ENCODE data around the gene NPIPB8. TPM values are rescaled to one million over a fixed set of nuclear protein-coding genes. Genes with fewer than 3 reads are reported as not detected.
"Not testable (repeated sequence)": the region's sequence is repeated elsewhere in the genome, so short reads cannot be mapped to it uniquely, and the experiment has no call there.

Gene NPIPB8
- total RNA-seq, 1 donor from 2014 or later = 7.5 TPM

DNA sequence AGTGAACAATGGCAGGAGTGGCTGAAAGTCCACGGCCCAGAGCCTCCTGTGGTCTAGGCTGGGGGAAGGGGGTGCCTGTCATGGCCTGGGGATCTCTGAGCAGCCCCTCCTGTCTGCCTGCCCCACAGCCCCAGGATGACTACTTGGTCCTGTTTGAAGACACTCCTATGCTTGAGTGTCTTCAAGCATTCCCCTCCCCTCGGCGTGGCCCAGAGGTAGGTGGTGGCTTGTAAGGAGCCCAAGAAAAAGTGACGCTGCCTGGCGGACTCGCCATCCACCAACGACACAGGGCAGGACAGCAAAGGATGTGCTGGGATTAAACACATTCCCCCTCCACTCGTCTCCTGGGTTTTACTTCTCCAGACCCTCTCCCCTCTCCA is 33.7 kb upstream of the NPIPB8 start:
- no peak for DNase-seq (ENCODE audit: low spot score)
- intact Hi-C loops (cut with DNase I) = no loop called here
- no peak for ATAC-seq

DNA sequence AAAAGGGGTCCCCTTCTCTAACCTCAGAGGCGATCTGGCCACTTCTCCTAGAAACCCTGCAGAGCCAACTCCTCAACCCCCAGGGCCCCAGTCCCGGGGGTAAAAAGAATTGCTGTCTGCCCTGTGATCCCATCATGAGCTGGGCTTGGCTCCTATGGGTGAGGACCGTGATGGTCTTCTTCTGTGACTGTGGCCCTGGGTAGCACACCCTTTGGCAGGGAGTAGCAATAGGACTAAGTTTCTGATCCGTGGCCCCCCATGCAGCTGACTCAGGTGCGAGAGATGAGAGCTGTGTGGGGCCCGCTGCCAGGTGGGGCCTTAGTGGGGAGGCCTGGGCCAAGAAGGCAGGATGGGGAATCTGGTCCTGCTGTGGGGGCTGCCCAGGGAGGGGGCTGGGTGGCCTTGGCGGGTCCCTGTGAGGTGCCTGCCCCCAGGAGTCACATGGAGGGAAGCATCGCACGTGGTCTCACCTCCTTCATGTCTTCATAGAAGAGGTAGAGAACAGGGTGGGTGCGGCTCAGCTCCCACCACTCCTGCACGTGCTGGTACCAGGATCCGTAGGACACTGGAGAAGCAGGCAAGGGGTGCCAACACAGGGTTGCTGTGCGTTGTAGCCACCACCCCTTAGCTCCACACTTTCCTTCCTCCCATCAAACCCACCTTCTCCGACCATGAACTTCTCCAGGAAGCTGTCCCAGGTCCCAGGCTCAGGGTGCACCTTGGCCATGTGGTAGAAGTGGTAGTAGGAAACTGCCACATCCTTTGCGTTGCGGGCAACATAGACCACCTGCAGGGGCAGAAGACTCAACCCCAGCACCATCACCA is 31.4 kb upstream of the NPIPB8 start:
- DNase-seq (ENCODE audit: low spot score) = no peak
- intact Hi-C loops (cut with DNase I) = no loop called here
- no peak for ATAC-seq

DNA sequence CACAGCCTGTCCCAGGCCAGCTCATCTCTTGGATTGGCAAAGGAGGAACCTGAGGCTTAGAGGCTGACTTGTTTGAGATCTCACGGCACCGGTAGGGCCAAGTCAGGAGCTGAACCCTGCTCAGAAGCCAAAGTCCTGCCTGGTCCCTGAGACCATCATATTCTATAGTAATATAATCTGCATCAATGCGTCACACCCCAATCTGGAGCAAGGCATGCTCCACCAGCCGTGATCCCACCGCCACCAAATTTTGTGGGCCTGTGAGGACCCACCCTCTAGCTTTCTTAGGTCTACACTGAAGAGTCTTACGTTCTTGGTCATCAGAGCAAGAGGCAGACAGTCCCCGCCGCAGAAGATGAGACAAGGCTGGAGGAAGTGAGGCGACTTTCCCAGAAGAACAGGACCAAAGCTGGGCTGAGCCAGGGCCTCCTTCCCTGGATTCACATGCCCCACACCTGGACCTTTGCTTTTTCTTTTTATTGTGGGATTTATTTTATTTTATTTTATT is 30.7 kb upstream of the NPIPB8 start:
- DNase-seq (ENCODE audit: low spot score) (no peak), ATAC-seq (no peak)
- intact Hi-C loops (cut with DNase I) = no loop called here

DNA sequence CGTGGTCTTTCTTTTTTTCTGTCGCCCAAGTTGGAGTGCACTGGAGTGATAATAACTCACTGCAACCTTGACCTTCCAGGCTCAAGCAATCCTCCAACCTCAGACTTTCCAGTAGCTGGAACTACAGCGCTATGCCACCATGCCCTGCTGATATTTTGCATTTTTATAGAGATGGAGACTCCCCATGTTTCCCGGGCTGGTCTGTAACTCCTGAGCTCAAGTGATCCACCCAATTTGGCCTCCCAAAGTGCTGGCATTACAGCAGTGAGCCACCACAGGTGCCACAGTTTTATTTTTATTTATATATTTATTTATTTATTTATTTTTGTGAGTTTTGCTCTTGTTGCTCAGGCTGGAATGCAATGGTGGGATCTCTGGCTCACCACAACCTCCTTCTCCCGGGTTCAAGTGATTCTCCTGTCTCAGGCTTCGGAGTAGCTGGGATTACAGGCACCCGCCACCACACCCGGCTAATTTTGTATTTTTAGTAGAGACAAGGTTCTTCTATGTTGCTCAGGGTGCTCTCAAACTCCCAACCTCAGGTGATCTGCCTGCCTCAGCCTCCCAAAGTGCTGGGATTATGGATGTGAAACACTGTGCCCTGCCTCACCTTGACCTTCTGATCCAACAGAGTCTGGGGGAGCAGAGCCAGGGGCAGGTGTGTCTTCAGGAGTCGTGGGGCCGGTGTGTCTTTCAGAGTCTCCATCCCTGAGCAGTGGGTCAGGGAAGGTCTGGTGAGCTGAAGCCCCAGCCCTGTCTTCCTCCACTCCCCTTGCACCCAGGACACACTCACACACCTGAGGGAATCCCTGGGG is 30.0 kb upstream of the NPIPB8 start:
- DNase-seq (ENCODE audit: low spot score); intact Hi-C loops (cut with DNase I): not testable (repeated sequence)

DNA sequence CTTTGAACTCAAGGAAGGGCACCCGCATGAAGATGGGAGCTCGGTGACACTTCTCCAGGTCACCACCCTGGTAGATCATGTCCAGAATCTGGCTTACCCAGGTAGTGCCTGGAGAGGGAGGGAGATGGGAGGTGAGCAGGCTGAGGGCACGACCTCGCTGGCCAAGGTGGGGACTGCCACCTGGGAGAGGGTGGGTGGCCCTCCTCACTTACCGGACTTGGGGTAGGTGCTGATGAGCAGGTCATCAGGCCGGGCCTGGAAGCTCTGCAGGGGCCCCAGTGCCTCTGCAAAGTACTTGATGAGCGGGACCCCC is 29.4 kb upstream of the NPIPB8 start:
- intact Hi-C loops (cut with DNase I); DNase-seq (ENCODE audit: low spot score); ATAC-seq: not testable (repeated sequence)

More for the DNA sequence above, 30.0 kb upstream of the NPIPB8 start:
- ATAC-seq = not testable (repeated sequence)

DNA sequence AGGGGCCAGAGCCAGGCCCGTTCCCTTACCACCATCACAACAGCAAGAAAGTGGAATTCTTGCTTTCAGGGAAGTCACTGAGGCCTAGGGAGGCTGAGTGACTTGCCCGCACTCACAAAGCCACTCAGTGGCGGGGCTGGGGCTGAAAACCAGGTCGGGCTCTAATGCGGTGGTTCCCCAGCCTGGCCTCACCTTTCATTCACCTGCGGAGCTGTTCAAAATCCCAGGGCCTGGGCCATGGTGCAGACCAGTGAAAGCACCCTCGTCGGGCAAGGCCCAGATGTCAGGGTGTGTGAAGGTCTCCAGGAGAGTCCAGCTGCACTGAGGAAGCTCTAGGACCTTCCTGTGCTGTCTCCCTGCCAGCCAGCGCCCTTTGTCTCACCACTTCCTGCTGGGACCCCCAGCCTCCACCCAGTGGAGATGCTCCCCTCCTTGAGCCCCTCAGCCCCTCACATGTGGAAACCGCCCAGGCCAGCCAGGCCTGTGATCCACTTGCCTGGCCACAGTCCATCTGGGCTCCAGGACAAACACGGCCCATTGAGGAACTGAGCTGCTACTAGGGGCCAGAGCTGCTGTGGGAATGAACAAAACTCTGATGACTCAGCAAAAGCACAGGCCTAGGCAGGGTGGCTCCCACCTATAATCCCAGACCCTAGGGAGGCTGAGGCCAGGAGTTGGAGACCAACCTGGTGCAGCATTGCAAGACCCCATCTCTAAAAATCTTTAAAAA is 28.8 kb upstream of the NPIPB8 start:
- ATAC-seq = peak; percentile 31
- intact Hi-C loops (cut with DNase I); DNase-seq (ENCODE audit: low spot score): not testable (repeated sequence)

DNA sequence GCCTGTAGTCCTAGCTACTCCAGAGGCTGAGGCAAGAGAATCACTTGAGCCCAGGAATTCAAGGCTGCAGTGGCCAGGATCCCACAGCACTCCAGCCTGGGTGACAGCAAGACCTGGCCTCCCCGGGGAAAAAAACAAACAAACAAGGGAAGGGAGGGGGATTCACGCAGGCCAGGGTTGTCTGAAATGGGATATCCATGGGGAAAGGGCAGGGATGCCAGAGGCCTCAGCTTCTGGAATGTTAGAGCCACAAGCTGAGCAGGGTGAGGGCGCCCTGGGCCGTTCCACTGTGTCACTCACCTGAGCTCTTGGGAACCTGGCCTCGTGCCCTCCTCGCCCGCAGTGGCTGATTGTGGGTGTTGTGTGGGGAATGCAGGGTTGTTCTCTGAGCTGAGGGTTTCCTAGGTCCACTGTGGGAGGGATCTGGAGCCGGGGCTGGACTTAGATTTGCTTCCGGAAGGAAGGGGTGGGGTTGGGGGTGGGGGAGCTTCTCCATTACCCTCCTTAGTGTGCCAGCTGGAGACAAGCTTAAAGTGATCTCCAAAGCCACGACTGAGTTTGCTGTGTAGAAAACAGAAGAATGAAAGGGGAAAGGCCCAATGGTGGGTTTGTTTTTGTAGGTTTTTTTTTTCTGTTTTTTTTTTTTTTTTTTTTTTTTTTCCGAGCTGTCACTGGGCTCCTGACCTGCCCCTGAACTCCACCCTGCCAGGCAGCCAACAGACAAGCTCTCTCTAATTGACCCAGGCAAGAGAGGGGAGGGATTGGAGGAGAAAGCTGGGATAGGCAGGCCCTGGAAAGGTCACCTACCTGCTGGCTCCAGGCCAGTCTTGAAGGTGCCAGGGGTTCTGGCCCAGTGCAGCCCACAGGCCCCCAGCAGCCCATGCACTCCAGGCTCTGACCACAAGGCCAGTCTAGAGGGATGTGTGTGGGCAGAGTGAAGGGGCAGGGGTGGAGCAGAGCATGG is 28.0 kb upstream of the NPIPB8 start, which contains the start of gene SULT1A1:
TSS of gene SULT1A1 (minus strand) at position 414 of the 964 bp plus-strand sequence. CDS start 1,189 bp downstream, outside the sequence.
- ATAC-seq (peak; percentile 84), DNase-seq (ENCODE audit: low spot score) (peak; percentile 76)
- intact Hi-C loops (cut with DNase I) = no loop called here

DNA sequence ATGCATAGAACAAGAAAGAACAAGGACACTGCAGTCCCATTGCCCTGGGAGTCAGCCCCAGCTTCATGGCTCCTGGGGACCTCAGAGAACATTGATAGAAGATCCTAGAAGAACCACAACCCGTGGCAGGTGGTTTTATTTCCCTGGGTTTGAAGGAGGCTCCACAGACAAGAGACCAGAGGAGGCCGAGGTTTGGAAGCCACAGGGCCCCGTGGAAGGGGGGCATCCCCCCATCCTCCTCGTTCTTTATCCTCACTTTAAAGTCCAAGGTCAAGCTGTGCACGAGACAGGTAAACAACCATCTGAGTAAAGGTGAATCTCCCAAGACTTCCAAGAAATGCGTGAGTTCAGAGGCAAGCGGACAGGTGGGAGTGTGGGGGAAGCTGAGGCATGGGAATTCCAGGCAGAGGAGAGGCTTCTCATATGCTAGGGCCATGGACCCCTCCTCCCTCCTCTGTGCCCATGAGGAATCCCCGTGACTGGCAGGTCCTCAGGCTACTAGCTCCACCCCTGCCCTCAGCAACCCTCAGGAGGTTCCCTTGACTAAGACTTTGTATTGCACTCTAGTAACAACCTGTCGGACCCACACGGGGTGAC is 27.2 kb upstream of the NPIPB8 start:
- DNase-seq (ENCODE audit: low spot score) = no peak
- intact Hi-C loops (cut with DNase I) = no loop called here
- ATAC-seq = no peak

DNA sequence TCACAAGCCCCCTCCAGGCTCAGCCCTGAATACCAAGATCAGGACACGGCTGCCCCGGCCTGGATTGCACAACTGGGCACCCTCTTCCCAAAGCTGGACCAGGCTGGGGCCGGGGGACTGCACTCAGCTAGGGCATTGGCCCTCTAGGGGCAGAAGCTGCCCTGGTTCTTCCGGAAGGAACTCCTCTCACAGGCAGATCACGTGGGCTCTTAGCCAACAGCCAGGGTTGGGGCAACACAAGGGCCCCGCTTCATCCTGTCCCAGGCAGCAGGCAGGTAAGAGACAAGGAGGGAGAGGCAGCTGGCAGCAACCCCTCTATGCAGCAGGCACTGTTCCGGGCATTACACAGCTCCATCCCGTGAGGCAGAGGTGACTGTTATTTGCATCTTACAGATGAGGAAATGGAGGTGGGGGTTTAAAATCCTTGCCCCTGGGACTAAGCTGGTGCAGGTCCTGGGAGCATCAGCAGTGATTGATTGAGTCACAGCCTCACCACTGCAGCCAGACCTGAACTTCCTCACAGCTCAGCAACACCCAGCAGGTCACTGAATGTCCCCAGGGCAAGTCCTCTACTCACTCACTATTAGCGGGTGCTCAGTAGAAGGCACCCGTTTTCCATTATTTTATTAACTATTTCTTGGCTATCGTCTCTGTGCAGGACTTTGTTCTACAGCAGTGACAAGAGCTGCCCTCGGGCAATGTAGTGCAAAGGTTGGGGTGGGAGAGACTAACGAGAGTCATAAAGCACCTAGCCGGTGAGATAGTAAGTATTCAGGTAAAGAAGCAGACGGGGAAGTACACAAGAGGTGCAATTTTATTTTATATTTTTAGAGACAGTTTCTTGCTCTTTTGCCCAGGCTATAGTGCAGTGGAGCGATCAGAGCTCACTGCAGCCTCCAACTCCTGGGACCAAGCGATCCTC is 25.2 kb upstream of the NPIPB8 start:
- ATAC-seq; intact Hi-C loops (cut with DNase I): not testable (repeated sequence)

DNA sequence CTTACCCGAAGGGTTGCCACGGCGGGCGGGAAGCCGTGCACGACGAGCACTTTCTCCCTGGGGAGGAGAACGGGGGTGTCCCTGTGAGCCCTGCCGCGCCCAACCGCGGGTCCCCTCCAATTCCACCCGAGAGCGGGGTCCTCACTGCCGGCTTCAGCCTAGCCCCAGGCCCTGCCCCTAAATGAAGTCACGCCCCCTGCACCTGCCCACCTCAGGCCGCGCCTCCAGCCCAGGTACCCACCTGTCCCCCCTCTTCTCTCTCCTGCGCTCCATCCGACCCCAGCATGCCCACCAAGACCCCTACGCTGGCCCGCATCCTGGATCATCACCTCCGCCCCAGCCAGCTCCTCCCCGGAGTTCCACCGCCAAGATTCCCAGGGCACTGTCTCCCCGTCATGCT is 24.0 kb upstream of the NPIPB8 start:
- ATAC-seq; intact Hi-C loops (cut with DNase I): not testable (repeated sequence)
- DNase-seq (ENCODE audit: low spot score) = peak; percentile 58

More for the DNA sequence above, 25.2 kb upstream of the NPIPB8 start:
- not testable (repeated sequence) for DNase-seq (ENCODE audit: low spot score)

DNA sequence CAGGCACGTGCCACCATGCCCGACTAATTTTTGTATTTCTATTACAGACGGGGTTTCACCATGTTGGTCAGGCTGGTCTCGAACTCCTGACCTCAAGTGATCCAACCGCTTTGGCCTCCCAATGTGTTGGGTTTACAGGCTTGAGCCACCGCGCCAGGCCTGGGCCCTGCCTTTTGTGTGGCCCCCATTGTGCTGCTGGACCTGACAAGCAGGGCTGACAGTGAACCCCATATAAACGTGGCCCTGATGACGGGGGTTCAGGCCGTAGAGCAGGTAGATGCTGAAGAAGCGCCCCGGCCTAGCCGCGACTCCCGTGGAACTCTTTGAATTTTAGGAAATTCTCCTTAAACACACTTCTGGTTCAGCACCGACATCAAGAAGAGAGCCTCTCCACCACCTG is 23.3 kb upstream of the NPIPB8 start:
- ATAC-seq; DNase-seq (ENCODE audit: low spot score); intact Hi-C loops (cut with DNase I): not testable (repeated sequence)

DNA sequence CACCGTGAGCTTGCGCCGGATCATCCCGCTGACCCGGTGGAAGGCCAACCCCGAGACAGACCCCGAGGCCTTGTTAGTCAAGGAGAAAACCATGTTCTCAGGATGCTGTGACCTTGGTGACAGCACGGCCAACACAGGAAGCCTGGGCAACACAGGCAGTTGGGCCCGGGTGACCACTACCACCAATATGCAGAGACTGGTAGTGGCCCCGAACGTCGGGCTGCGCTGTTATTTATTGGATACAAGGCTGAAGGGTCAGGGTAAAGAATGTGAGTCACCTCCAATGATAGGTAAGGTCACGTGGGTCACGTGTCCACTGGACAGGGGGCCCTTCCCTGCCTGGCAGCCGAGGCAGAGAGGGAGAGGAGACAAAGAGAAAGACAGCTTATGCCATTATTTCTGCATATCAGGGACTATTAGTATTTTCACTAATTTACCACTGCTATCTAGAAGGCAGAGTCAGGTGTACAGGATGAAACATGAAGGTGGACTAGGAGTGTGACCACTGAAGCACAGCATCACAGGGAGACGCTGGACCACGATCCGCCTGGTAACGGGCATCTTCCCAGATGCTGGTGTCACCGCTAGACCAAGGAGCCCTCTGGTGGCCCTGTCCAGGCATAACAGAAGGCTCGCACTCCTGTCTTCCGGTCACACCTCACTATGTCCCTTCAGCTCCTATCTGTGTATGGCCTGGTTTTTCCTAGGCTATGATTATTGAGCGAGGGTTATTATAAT is 22.2 kb upstream of the NPIPB8 start:
- ATAC-seq = peak; percentile 66
- intact Hi-C loops (cut with DNase I); DNase-seq (ENCODE audit: low spot score): not testable (repeated sequence)

DNA sequence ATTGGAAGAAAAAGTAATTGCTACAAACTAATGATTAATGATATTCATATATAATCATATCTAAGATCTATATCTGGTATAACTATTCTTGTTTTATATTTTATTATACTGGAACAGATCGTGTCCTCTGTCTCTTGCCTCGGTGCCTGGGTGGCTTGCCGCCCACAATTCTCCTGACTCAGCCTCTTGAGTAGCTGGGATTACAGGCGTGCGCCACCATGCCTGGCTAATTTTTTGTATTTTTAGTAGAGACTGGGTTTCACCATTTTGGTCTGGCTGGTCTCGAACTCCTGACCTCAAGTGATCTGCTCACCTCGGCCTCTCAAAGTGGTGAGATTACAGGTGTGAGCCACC is 21.7 kb upstream of the NPIPB8 start:
- intact Hi-C loops (cut with DNase I); DNase-seq (ENCODE audit: low spot score); ATAC-seq: not testable (repeated sequence)

DNA sequence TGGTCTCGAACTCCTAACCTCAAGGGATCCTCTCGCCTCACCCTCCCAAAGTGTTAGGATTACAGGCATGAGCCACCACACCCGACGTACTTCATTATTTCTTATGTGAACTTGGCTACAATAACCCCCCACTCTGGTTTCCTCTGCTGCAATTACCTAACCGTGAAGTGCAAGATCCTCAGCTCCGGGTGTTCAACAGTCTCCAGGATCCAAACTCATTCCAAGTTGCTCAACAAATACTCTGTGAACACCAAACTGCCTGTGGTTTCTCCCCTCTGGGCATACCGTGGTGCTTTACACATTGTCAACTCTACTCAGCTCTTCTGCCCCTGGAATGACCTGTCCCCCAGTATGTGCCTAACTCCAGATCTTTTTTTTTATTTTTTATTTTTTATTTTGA is 21.2 kb upstream of the NPIPB8 start:
- intact Hi-C loops (cut with DNase I) = no loop called here
- peak; percentile 47 for ATAC-seq
- no peak for DNase-seq (ENCODE audit: low spot score)

DNA sequence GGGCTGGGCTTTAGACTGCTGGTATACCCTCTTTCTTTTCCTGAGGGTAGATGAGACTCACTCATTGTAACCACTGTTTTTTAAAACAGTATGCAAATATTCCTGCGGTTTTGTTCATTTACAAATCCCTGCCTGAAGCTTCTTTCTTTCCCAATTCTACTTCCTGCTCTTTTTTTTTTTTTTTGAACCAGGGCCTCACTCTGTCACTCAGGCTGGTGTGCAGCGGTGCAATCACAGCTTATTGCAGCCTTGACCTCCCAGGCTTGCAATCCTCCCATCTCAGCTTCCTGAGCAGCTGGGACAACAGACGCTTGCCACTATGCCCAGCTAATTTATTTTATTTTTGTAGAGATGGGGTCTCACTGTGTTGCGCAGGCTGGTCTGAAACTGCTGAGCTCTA is 20.0 kb upstream of the NPIPB8 start:
- intact Hi-C loops (cut with DNase I) = no loop called here
- no peak for ATAC-seq
- DNase-seq (ENCODE audit: low spot score) = no peak

DNA sequence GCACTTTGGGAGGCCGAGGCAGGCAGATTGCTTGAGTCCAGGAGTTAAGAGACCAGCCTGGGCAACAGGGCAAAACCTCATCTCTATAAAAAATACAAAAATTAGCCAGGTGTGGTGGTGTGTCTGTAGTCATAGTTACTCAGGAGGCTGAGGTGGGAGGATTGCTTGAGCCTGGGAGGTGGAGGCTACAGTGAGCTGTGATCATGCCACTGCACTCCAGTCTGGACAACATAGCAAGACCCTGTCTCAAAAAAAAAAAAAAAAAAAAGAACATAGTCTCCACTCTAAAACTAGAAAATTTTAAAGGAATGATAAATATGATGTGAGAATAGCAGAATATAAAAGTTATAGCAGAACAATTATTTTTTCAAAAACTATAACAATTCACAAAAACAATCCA is 17.5 kb upstream of the NPIPB8 start:
- DNase-seq (ENCODE audit: low spot score); intact Hi-C loops (cut with DNase I); ATAC-seq: not testable (repeated sequence)

Data from sciatic nerve (tissue), 2 donors.